A673 (cell line): ENCODE measurements around the gene SPECC1L. TPM values are rescaled to one million over a fixed set of nuclear protein-coding genes. Genes with fewer than 3 reads are reported as not detected.
"Not testable (repeated sequence)": the region's sequence is repeated elsewhere in the genome, so short reads cannot be mapped to it uniquely, and the experiment has no call there.

Source experiments
- BruUV-seq: library from RNA; stranded (reverse); fragments of 400-500 nt; replicated peaks from 2 replicates; lab custom pipeline; 2021; lab: Mats Ljungman, UMichigan
- CTCF ChIA-PET: fragments of 300-600 bp; sonication (Branson Sonifier 250); formaldehyde crosslinking; loops from one replicate; lab custom pipeline; 2022; ENCODE audit warnings: antibody characterized with exemption; lab: Charles Lee
- POLR2A ChIA-PET: fragments of 300-600 bp; sonication (Branson Sonifier 250); formaldehyde crosslinking; loops from one replicate; lab custom pipeline; 2022; ENCODE audit warnings: antibody characterized with exemption; ENCODE audit not compliant: low non-redundant PET; lab: Charles Lee
- DNase-seq: peaks from one replicate; pipeline ENCODE4 v3.0.0-alpha.2; 2015; ENCODE audit warnings: low spot score
- H3K27ac ChIP-seq: fragments of 200-600 bp; sonication (generic); 2 replicates; pipeline ENCODE4 v1.5.1; 2016; ENCODE audit warnings: mixed run types, low read depth, mild to moderate bottlenecking, mixed read lengths, antibody characterized with exemption, low read length; ENCODE audit not compliant: poor library complexity, severe bottlenecking
- H3K27me3 ChIP-seq: fragments of 200-600 bp; sonication (generic); replicated peaks from 2 replicates; pipeline ENCODE4 v1.6.1; 2017; ENCODE audit warnings: mixed run types, low read depth, mild to moderate bottlenecking, mixed read lengths, antibody characterized with exemption, low read length; ENCODE audit not compliant: insufficient read depth, poor library complexity
- H3K36me3 ChIP-seq: fragments of 200-600 bp; sonication (generic); 2 replicates; pipeline ENCODE4 v1.6.1; 2016; ENCODE audit warnings: mixed run types, mild to moderate bottlenecking, mixed read lengths, antibody characterized with exemption, low read length; ENCODE audit not compliant: insufficient read depth, poor library complexity, severe bottlenecking
- H3K4me1 ChIP-seq: fragments of 200-600 bp; sonication (generic); 2 replicates; pipeline ENCODE4 v1.6.1; 2017; ENCODE audit warnings: mixed run types, mild to moderate bottlenecking, mixed read lengths, antibody characterized with exemption, low read length; ENCODE audit not compliant: insufficient read depth, poor library complexity, severe bottlenecking
- H3K4me3 ChIP-seq: fragments of 200-600 bp; sonication (generic); 2 replicates; pipeline ENCODE4 v1.5.1; 2016; ENCODE audit warnings: low read depth, mixed run types, mild to moderate bottlenecking, mixed read lengths, low read length; ENCODE audit not compliant: poor library complexity, severe bottlenecking
- H3K9me3 ChIP-seq: fragments of 200-600 bp; sonication (generic); 2 replicates; pipeline ENCODE4 v1.6.1; 2016; ENCODE audit warnings: mixed run types, low read depth, mild to moderate bottlenecking, mixed read lengths, antibody characterized with exemption, low read length; ENCODE audit not compliant: poor library complexity, severe bottlenecking
- EZH2 ChIP-seq: fragments of 200-600 bp; sonication (generic); IDR thresholded peaks from 2 replicates; pipeline ENCODE4 v1.6.1; 2017; ENCODE audit warnings: borderline replicate concordance, low read depth, mild to moderate bottlenecking, mixed read lengths, antibody characterized with exemption, low read length; ENCODE audit not compliant: poor library complexity, severe bottlenecking
- intact Hi-C: fragments of 100-400 bp; cut with micrococcal nuclease; formaldehyde crosslinking; loops from one replicate; pipeline ENCODE4 v1.10.0; 2022; ENCODE audit not compliant: unreplicated experiment
- total RNA-seq: library from RNA; stranded (reverse); gene quantifications from 2 replicates; pipeline ENCODE4 v1.2.3, GENCODE V29; 2021
- TF ChIP-seq, protein P1 (sequence below): fragments of 300-800, 200-600 bp; sonication (generic); conservative IDR thresholded peaks from 2 replicates; pipeline ENCODE4 v1.5.1; 2017; ENCODE audit warnings: low read depth, mild to moderate bottlenecking, antibody characterized with exemption, low read length, moderate library complexity, mixed read lengths

Gene SPECC1L
- total RNA-seq, 1 experiment from 2014 or later = 56.7 TPM

DNA sequence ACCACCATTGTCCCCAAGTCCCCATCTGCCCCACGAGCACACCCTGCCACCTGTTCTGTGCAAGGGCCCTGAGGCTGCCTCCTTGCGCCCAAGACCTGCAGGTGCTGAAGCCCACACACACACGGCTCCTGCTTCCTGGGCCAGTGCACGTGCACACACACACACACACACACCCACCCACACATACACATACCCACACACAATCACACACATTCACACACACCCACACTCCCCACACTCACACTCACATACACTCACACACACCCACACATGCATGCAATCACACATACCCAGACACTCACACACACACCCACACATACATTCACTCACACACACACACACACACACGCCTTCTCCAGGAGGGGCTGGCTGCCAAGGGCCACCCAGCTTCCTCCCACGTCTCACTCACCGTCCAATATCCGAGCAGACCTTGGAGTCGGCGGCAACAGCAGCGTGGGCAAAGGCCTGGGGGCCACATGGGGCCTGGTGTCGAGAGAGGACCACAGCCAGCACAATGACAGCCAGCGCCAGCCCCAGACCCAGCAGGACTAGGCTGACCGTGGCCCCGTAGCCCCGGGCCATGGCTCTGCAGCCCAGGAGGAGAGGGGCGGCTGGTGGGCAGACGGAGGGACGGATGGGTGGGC is 26.4 kb upstream of the SPECC1L start:
- Histone ChIP-seq H3K4me3 (no peak overlapping the region), H3K4me1 (peaks cover 11% of the 10 kb centered on the region), H3K36me3 (no peaks in the 10 kb centered on the region), H3K27ac (no peak overlapping the region), H3K9me3 (no peaks in the 10 kb centered on the region), H3K27me3 (no peaks in the 10 kb centered on the region)
- intact Hi-C loops = no loop called here
- ChIA-PET CTCF (no interaction called here), POLR2A (no interaction called here)
- TF ChIP-seq EZH2 = no peak
- TF ChIP-seq, protein P1, sequence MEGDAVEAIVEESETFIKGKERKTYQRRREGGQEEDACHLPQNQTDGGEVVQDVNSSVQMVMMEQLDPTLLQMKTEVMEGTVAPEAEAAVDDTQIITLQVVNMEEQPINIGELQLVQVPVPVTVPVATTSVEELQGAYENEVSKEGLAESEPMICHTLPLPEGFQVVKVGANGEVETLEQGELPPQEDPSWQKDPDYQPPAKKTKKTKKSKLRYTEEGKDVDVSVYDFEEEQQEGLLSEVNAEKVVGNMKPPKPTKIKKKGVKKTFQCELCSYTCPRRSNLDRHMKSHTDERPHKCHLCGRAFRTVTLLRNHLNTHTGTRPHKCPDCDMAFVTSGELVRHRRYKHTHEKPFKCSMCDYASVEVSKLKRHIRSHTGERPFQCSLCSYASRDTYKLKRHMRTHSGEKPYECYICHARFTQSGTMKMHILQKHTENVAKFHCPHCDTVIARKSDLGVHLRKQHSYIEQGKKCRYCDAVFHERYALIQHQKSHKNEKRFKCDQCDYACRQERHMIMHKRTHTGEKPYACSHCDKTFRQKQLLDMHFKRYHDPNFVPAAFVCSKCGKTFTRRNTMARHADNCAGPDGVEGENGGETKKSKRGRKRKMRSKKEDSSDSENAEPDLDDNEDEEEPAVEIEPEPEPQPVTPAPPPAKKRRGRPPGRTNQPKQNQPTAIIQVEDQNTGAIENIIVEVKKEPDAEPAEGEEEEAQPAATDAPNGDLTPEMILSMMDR = no peak
- DNase-seq = no peak
- no TSS peak for BruUV-seq

DNA sequence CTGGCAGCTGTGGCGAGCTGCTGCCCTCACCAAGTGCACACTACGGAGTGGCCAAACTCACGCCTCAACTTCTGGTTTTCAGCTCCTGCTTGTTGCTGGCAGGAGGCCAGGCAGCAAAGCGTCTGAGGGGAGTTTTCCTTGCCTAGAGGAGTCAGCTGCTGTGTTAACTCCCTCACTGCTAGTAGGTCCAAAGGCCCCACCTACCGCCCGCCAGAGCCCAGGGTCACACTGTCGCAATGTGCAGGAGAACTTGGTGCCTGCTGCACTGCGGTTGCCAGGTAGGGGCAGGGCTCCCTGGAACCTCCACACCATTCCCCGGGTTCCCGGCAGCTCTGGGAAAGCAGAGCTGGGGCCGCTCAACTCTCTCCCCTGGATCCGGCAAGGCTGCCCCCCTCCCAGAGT is 25.6 kb upstream of the SPECC1L start, which contains the start of gene GGT5:
Gene GGT5 (minus strand): TSS at position 53 of the 402 bp plus-strand sequence. CDS start 357 bp downstream, outside the sequence.
- H3K27me3 ChIP-seq, BruUV-seq, H3K27ac ChIP-seq, CTCF ChIA-PET, POLR2A ChIA-PET, H3K4me3 ChIP-seq, H3K9me3 ChIP-seq, H3K36me3 ChIP-seq, DNase-seq: not testable (repeated sequence)
- H3K4me1 ChIP-seq = peaks cover 11% of the 10 kb centered on the region
- intact Hi-C loops = loop anchor here (5.0 kb wide), 1 partner anchor 288 kb away; no protein-coding TSS in a partner anchor

DNA sequence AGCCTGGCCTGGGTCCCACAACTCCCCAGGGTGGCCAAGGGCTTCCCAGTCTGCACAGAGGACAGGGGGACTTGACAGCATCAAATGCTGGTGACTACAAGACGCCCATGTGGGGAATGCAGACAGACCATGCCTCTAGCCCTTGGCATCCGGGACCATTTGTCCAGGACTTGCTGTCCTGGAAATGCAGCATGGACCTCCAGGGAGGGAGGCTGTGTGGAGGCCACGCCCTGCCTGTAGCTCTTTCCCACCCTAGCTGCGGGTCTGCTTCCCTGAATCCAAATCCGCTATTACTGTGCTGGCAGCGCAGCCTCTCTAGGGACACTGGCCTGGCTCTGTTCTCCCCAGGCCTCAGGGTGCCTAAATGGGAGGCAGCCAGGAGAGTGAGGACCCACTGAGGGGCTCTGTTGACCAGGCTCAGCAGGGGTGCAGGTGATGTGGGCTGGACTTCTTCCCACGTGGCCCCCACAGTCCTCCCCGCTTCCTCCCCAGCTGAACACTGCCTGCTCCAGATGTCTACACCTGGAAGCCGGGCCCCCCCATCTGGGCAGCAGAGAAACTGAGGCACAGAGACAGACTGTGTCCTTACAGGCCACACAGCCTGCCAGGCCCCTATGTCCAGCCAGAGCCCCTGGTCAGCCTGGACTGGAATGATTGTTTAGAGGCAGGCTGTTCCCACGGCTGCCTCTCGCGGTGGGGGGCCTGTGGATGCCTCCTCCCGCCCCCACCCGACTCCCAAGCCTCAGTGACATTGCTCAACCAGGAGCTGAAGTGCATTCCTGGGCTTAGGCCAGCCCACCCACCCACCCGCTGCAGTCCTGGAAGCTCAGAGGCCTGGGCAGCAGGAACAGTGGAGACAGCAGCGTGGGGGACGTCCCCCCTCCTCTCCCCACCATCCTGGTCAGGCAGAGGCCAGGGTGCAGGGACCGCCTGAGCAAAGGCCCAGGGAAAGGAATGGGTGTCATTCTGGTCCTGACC is 24.8 kb upstream of the SPECC1L start:
- H3K9me3 ChIP-seq, H3K27ac ChIP-seq, H3K36me3 ChIP-seq, BruUV-seq, H3K4me3 ChIP-seq, DNase-seq, POLR2A ChIA-PET, CTCF ChIA-PET, H3K27me3 ChIP-seq: not testable (repeated sequence)
- intact Hi-C loops = loop anchor here (5.0 kb wide), 1 partner anchor 289 kb away; no protein-coding TSS in a partner anchor
- peaks cover 11% of the 10 kb centered on the region for H3K4me1 ChIP-seq

DNA sequence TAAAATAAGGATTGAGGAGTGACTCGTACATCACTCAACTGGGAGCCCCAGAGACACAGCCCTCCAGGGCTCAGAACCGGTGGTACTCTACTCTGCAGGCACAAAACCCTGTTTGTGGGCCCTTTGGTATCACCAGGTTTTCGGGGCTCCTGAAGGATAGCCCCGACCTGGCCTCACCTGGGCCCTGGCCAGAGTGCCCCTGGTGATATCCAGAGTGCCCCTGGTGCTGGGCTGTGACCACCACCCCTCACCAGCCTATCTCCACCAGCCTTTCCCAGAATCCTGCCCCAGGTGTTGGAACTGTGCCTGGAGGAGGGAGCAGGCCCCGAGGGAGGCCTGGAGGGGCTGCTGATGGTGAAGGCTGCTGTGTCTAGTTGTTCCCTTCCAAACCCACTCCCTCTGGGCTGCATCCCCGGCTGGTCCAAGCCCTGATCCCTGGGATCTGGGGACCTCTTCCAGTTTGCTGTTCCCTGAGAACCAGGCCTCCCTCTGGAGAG is 23.6 kb upstream of the SPECC1L start:
- Histone ChIP-seq H3K4me1 (peaks cover 11% of the 10 kb centered on the region), H3K27ac (no peak overlapping the region), H3K27me3 (no peaks in the 10 kb centered on the region), H3K9me3 (no peaks in the 10 kb centered on the region), H3K4me3 (no peak overlapping the region), H3K36me3 (no peaks in the 10 kb centered on the region)
- TF ChIP-seq, protein P1 = no peak
- TF ChIP-seq EZH2 = no peak
- BruUV-seq = no TSS peak
- DNase-seq = no peak
- POLR2A ChIA-PET = no interaction called here
- intact Hi-C loops = loop anchor here (5.0 kb wide), 1 partner anchor 290 kb away; no protein-coding TSS in a partner anchor
- CTCF ChIA-PET = interaction anchor here (0.5 to 1.0 kb wide), 4 partner anchors 16 to 291 kb away, joined by 3 to 6 read pairs (median 4); no protein-coding TSS in a partner anchor
